GM12872 (cell line): ENCODE data around the gene TSPAN9.

Source experiments
- CTCF ChIP-seq: IDR thresholded peaks from 3 replicates; pipeline ENCODE4 v1.5.1; 2011; ENCODE audit warnings: low read depth, mild to moderate bottlenecking, low read length, moderate library complexity; ENCODE audit not compliant: insufficient read depth

Gene TSPAN9

GRCh38 chr12:3055026-3055703 lies 22.0 kb upstream of the TSPAN9 start:
- TF ChIP-seq CTCF, result no peak

- TF ChIP-seq CTCF, result no peak
Observed at GRCh38 chr12:3055704-3056467, 21.3 kb upstream of the TSPAN9 start.

- no peak for TF ChIP-seq CTCF
Observed at GRCh38 chr12:3061059-3061458, 16.1 kb upstream of the TSPAN9 start.

GRCh38 chr12:3061501-3062215 lies 15.5 kb upstream of the TSPAN9 start:
- TF ChIP-seq CTCF, result no peak

- no peak for TF ChIP-seq CTCF
Observed at GRCh38 chr12:3065300-3065699, 11.9 kb upstream of the TSPAN9 start.

GRCh38 chr12:3069714-3070113 lies 7.5 kb upstream of the TSPAN9 start:
- no peak for TF ChIP-seq CTCF

- no peak for TF ChIP-seq CTCF
Observed at GRCh38 chr12:3071107-3071506, 6.1 kb upstream of the TSPAN9 start.
